Caco-2 (cell line): ENCODE results near the gene TMUB2. TPM values are rescaled to one million over a fixed set of nuclear protein-coding genes. Genes with fewer than 3 reads are reported as not detected.

ENCODE experiments used
- BruUV-seq: library from RNA; stranded (reverse); fragments of 400-500 nt; replicated peaks from 2 replicates; lab custom pipeline; 2021; lab: Mats Ljungman, UMichigan
- CTCF ChIA-PET: fragments of 300-600 bp; sonication (Branson Sonifier 250); formaldehyde crosslinking; loops from one replicate; lab custom pipeline; 2022; ENCODE audit warnings: antibody characterized with exemption; lab: Charles Lee
- POLR2A ChIA-PET: fragments of 300-600 bp; sonication (Branson Sonifier 250); formaldehyde crosslinking; loops from one replicate; lab custom pipeline; 2022; ENCODE audit warnings: antibody characterized with exemption; lab: Charles Lee
- DNase-seq, 2 experiments: peaks; one replicate each; pipeline versions ENCODE4 v3.0.0 to v3.0.0-alpha.2; 2020 to 2022
- H3K27me3 ChIP-seq: replicated peaks from 2 replicates; pipeline ENCODE4 v1.6.0; 2011; ENCODE audit warnings: low read length; ENCODE audit not compliant: control insufficient read depth, insufficient read depth
- H3K36me3 ChIP-seq: 2 replicates; pipeline ENCODE4 v1.5.1; 2011; ENCODE audit warnings: low read length; ENCODE audit not compliant: control insufficient read depth, insufficient read depth
- H3K4me1 ChIP-seq: fragments of 250-450 bp; sonication (Bioruptor Pico); 2 replicates; pipeline ENCODE4 v1.5.1; 2020; ENCODE audit warnings: mild to moderate bottlenecking
- H3K4me3 ChIP-seq: 2 replicates; pipeline ENCODE4 v1.5.1; 2011; ENCODE audit warnings: low read depth, mild to moderate bottlenecking, control low read depth, low read length
- H3K9me3 ChIP-seq: fragments of 250-450 bp; sonication (Bioruptor Pico); 2 replicates; pipeline ENCODE4 v1.5.1; 2020; ENCODE audit warnings: mild to moderate bottlenecking, moderate library complexity
- H3K27ac Mint-ChIP-seq: one replicate; pipeline ENCODE4 v1.8.0; 2022; ENCODE audit warnings: mixed read lengths; ENCODE audit not compliant: unreplicated experiment
- H3K27me3 Mint-ChIP-seq: one replicate; pipeline ENCODE4 v1.8.0; 2022; ENCODE audit warnings: mixed read lengths; ENCODE audit not compliant: insufficient read depth, unreplicated experiment
- H3K36me3 Mint-ChIP-seq: one replicate; pipeline ENCODE4 v1.8.0; 2022; ENCODE audit warnings: mild to moderate bottlenecking, mixed read lengths; ENCODE audit not compliant: insufficient read depth, unreplicated experiment
- H3K4me1 Mint-ChIP-seq: one replicate; pipeline ENCODE4 v1.8.0; 2022; ENCODE audit warnings: low read depth, mixed read lengths; ENCODE audit not compliant: unreplicated experiment
- H3K4me3 Mint-ChIP-seq: one replicate; pipeline ENCODE4 v1.8.0; 2022; ENCODE audit warnings: mild to moderate bottlenecking, moderate library complexity, mixed read lengths; ENCODE audit not compliant: unreplicated experiment
- H3K9me3 Mint-ChIP-seq: one replicate; pipeline ENCODE4 v1.8.0; 2022; ENCODE audit warnings: mixed read lengths; ENCODE audit not compliant: unreplicated experiment
- CTCF ChIP-seq, 2 experiments: fragments of 200-600 bp in 1 of 2; IDR thresholded peaks; 1 replicate in 1 of 2; 2 replicates in 1 of 2; pipeline versions ENCODE4 v1.5.1 to v1.8.0; 2011 to 2022; ENCODE audit warnings: antibody characterized with exemption in 1 of 2, control low read depth in 1 of 2, inconsistent platforms in 1 of 2, low read depth in 1 of 2, low read length in 1 of 2, mild to moderate bottlenecking in 1 of 2, moderate library complexity in 1 of 2; ENCODE audit not compliant: insufficient read depth in 1 of 2, severe bottlenecking in 1 of 2, unreplicated experiment in 1 of 2
- intact Hi-C: fragments of 100-400 bp; cut with micrococcal nuclease; formaldehyde crosslinking; loops from one replicate; pipeline ENCODE4 v1.10.0; 2022; ENCODE audit not compliant: unreplicated experiment
- total RNA-seq: library from RNA; stranded (reverse); gene quantifications from 2 replicates; pipeline ENCODE4 v1.2.3, GENCODE V29; 2022

Gene TMUB2
- total RNA-seq, 1 experiment from 2014 or later, result 28.4 TPM

- DNase-seq, result no peak
- Histone ChIP-seq H3K27me3 (no peaks in the 10 kb centered on the region), H3K4me1 (peaks cover 11% of the 10 kb centered on the region; the same call in 1 of the 2 replicates), H3K9me3 (no peaks in the 10 kb centered on the region), H3K36me3 (peaks cover 2% of the 10 kb centered on the region), H3K4me3 (no peak overlapping the region)
- CTCF ChIA-PET, result interaction anchor here (0.6 to 1.4 kb wide), 2 partner anchors 79 to 80 kb away, joined by 3 to 5 read pairs; partner anchors contain the start of gene HDAC5
- Mint-ChIP-seq H3K4me1 (peaks cover 22% of the 10 kb centered on the region), H3K27me3 (no peaks in the 10 kb centered on the region), H3K36me3 (peaks cover 33% of the 10 kb centered on the region), H3K9me3 (no peaks in the 10 kb centered on the region), H3K4me3 (peak overlapping the region; percentile 12), H3K27ac (no peak overlapping the region)
- POLR2A ChIA-PET, result no interaction called here
- BruUV-seq, result no TSS peak
- no peak for TF ChIP-seq CTCF (IDR thresholded peaks at IDR 0.05; ENCODE audit: insufficient read depth in 1 of 2, low read depth in 1 of 2, low read length in 1 of 2, severe bottlenecking in 1 of 2, unreplicated experiment in 1 of 2)
- intact Hi-C loops, result no loop called here
Measured at GRCh38 chr17:44202756-44203155, 16.0 kb downstream of the TMUB2 start.

- H3K36me3 Mint-ChIP-seq, result peaks cover 33% of the 10 kb centered on the region
- TF ChIP-seq CTCF (IDR thresholded peaks at IDR 0.05; ENCODE audit: insufficient read depth in 1 of 2, low read depth in 1 of 2, low read length in 1 of 2, severe bottlenecking in 1 of 2, unreplicated experiment in 1 of 2), result peak; percentile 50 to 60
- H3K27me3 Mint-ChIP-seq, result no peaks in the 10 kb centered on the region
- H3K36me3 ChIP-seq, result peaks cover 2% of the 10 kb centered on the region
- ChIA-PET POLR2A (no interaction called here), CTCF (interaction anchor here (0.6 to 1.4 kb wide), 5 partner anchors 14 to 333 kb away, joined by 4 to 11 read pairs (median 5); partner anchors contain the start of gene HDAC5)
- DNase-seq, result peak; percentile 60 to 62
- H3K9me3 ChIP-seq, result no peaks in the 10 kb centered on the region
- peaks cover 4% of the 10 kb centered on the region; the same call in 1 of the 2 replicates for H3K4me1 ChIP-seq
- no peaks in the 10 kb centered on the region for H3K9me3 Mint-ChIP-seq
- H3K4me3 ChIP-seq, result no peak overlapping the region
- no peaks in the 10 kb centered on the region for H3K27me3 ChIP-seq
- H3K4me3 Mint-ChIP-seq, result no peak overlapping the region
- no TSS peak for BruUV-seq
- intact Hi-C loops, result no loop called here
- H3K4me1 Mint-ChIP-seq, result peaks cover 19% of the 10 kb centered on the region
- H3K27ac Mint-ChIP-seq, result peak overlapping the region; percentile 8
Measured at GRCh38 chr17:44203731-44204440, 17.1 kb downstream of the TMUB2 start.

GRCh38 chr17:44204441-44204882, 17.7 kb downstream of the TMUB2 start:
- peaks cover 2% of the 10 kb centered on the region for H3K36me3 ChIP-seq
- intact Hi-C loops, result no loop called here
- POLR2A ChIA-PET, result no interaction called here
- CTCF ChIA-PET, result interaction anchor here (1.1 to 1.3 kb wide), 2 partner anchors 14 to 17 kb away, joined by 4 to 6 read pairs; no protein-coding TSS in a partner anchor
- H3K9me3 ChIP-seq, result no peaks in the 10 kb centered on the region
- Mint-ChIP-seq H3K4me3 (no peak overlapping the region), H3K4me1 (peaks cover 19% of the 10 kb centered on the region), H3K27ac (no peak overlapping the region), H3K36me3 (peaks cover 39% of the 10 kb centered on the region), H3K9me3 (no peaks in the 10 kb centered on the region), H3K27me3 (no peaks in the 10 kb centered on the region)
- no TSS peak for BruUV-seq
- H3K4me1 ChIP-seq, result peaks cover 4% of the 10 kb centered on the region; the same call in 1 of the 2 replicates
- H3K27me3 ChIP-seq, result no peaks in the 10 kb centered on the region
- H3K4me3 ChIP-seq, result no peak overlapping the region
- no peak for DNase-seq
- no peak for TF ChIP-seq CTCF (IDR thresholded peaks at IDR 0.05; ENCODE audit: insufficient read depth in 1 of 2, low read depth in 1 of 2, low read length in 1 of 2, severe bottlenecking in 1 of 2, unreplicated experiment in 1 of 2)
